Measurements from ENCODE around the gene DNASE1.
A peak's percentile ranks its signal among the peaks of the same experiment; 100 is the strongest.

The DNASE1 gene

GRCh38 chr16:3695610-3696369 lies 41.3 kb downstream of the DNASE1 start:
- H4K20me1 ChIP-seq (ENCODE audit: insufficient read depth, low read length): peaks cover 87% of the 10 kb centered on the region
- H3K4me2 ChIP-seq (ENCODE audit: insufficient read depth, low read length): no peak overlapping the region
- no peaks in the 10 kb centered on the region for H3K9me3 ChIP-seq (ENCODE audit: insufficient read depth, low read length, severe bottlenecking)
- no peaks in the 10 kb centered on the region for H3K79me2 ChIP-seq (ENCODE audit: insufficient read depth, low read length)
- peaks cover 20% of the 10 kb centered on the region for H3K4me1 ChIP-seq (ENCODE audit: insufficient read depth, low read length)
- H3K36me3 ChIP-seq (ENCODE audit: insufficient read depth, low read length): no peaks in the 10 kb centered on the region; the same call in 1 of the 2 replicates
- DNase-seq (no peak), ATAC-seq (ENCODE audit: insufficient read depth, low read depth) (no peak)
- TF ChIP-seq EZH2 (IDR thresholded peaks at IDR 0.05; ENCODE audit: borderline replicate concordance, low read depth, low read length, severe bottlenecking) (no peak), CTCF (IDR thresholded peaks at IDR 0.05; ENCODE audit: borderline replicate concordance, extremely low read depth, low read length, poor library complexity, severe bottlenecking) (no peak)
- no peak overlapping the region for H3K27ac ChIP-seq (ENCODE audit: low read length)
- H2AFZ ChIP-seq (ENCODE audit: low read depth, low read length): no peak overlapping the region
- H3K4me3 ChIP-seq (ENCODE audit: low read depth in 1 of 2, low read length in 2 of 2): no peak overlapping the region
- H3K9ac ChIP-seq (ENCODE audit: low read depth, low read length): no peak overlapping the region
- H3K27me3 ChIP-seq (ENCODE audit: insufficient read depth, low read length, poor library complexity): peaks cover 11% of the 10 kb centered on the region

GRCh38 chr16:3696425-3697218 lies 42.1 kb downstream of the DNASE1 start:
- Histone ChIP-seq H3K36me3 (ENCODE audit: insufficient read depth, low read length) (no peaks in the 10 kb centered on the region; the same call in 1 of the 2 replicates), H3K27ac (ENCODE audit: low read length) (no peak overlapping the region), H3K4me2 (ENCODE audit: insufficient read depth, low read length) (no peak overlapping the region), H3K4me1 (ENCODE audit: insufficient read depth, low read length) (peaks cover 20% of the 10 kb centered on the region), H3K9ac (ENCODE audit: low read depth, low read length) (no peak overlapping the region), H3K9me3 (ENCODE audit: insufficient read depth, low read length, severe bottlenecking) (no peaks in the 10 kb centered on the region), H3K79me2 (ENCODE audit: insufficient read depth, low read length) (no peaks in the 10 kb centered on the region), H3K4me3 (ENCODE audit: low read depth in 1 of 2, low read length in 2 of 2) (no peak overlapping the region), H3K27me3 (ENCODE audit: insufficient read depth, low read length, poor library complexity) (peaks cover 11% of the 10 kb centered on the region), H4K20me1 (ENCODE audit: insufficient read depth, low read length) (peaks cover 87% of the 10 kb centered on the region), H2AFZ (ENCODE audit: low read depth, low read length) (no peak overlapping the region)
- TF ChIP-seq CTCF (IDR thresholded peaks at IDR 0.05; ENCODE audit: borderline replicate concordance, extremely low read depth, low read length, poor library complexity, severe bottlenecking) (no peak), EZH2 (IDR thresholded peaks at IDR 0.05; ENCODE audit: borderline replicate concordance, low read depth, low read length, severe bottlenecking) (no peak)
- ATAC-seq (ENCODE audit: insufficient read depth, low read depth) (no peak), DNase-seq (no peak)

GRCh38 chr16:3698941-3699340 lies 44.5 kb downstream of the DNASE1 start:
- TF ChIP-seq CTCF (IDR thresholded peaks at IDR 0.05; ENCODE audit: borderline replicate concordance, extremely low read depth, low read length, poor library complexity, severe bottlenecking) (no peak), EZH2 (IDR thresholded peaks at IDR 0.05; ENCODE audit: borderline replicate concordance, low read depth, low read length, severe bottlenecking) (no peak)
- H3K36me3 ChIP-seq (ENCODE audit: insufficient read depth, low read length): peaks cover 2% of the 10 kb centered on the region; the same call in 1 of the 2 replicates
- H3K4me1 ChIP-seq (ENCODE audit: insufficient read depth, low read length): peaks cover 20% of the 10 kb centered on the region
- H3K9me3 ChIP-seq (ENCODE audit: insufficient read depth, low read length, severe bottlenecking): no peaks in the 10 kb centered on the region
- no peak overlapping the region for H3K27ac ChIP-seq (ENCODE audit: low read length)
- peaks cover 18% of the 10 kb centered on the region for H3K27me3 ChIP-seq (ENCODE audit: insufficient read depth, low read length, poor library complexity)
- H4K20me1 ChIP-seq (ENCODE audit: insufficient read depth, low read length): peaks cover 96% of the 10 kb centered on the region
- no peak overlapping the region for H3K4me2 ChIP-seq (ENCODE audit: insufficient read depth, low read length)
- peak; percentile 90 for DNase-seq
- peak; percentile 99 for ATAC-seq (ENCODE audit: insufficient read depth, low read depth)
- H2AFZ ChIP-seq (ENCODE audit: low read depth, low read length): no peak overlapping the region
- peaks cover 2% of the 10 kb centered on the region; the same call in 1 of the 2 replicates for H3K79me2 ChIP-seq (ENCODE audit: insufficient read depth, low read length)
- H3K4me3 ChIP-seq (ENCODE audit: low read depth in 1 of 2, low read length in 2 of 2): no peak overlapping the region
- H3K9ac ChIP-seq (ENCODE audit: low read depth, low read length): no peak overlapping the region
